Psoas muscle (tissue), 8 donors: ENCODE data around the gene CNKSR3. TPM values are rescaled to one million over a fixed set of nuclear protein-coding genes. Genes with fewer than 3 reads are reported as not detected.

Source experiments
- ATAC-seq, 4 donors: fragments of 200-7000 bp; cut with Tn5 transposase; one replicate each; pipeline ENCODE4 v1.9.1; 2020; ENCODE audit warnings: moderate library complexity in 3 of 4, mild to moderate bottlenecking in 2 of 4
- DNase-seq, 2 donors: peaks; one replicate each; pipeline ENCODE4 v3.0.0-alpha.2; 2020
- H3K27ac ChIP-seq: fragments of 200-600 bp; one replicate; pipeline ENCODE4 v1.8.0; 2022
- H3K27me3 ChIP-seq, 3 donors: fragments of 200-600 bp in 1 of 3; one replicate each; pipeline versions ENCODE4 v1.6.1 to v1.8.0; 2013 to 2022; ENCODE audit warnings: low read length in 2 of 3, mild to moderate bottlenecking in 2 of 3, moderate library complexity in 1 of 3; ENCODE audit not compliant: insufficient read depth in 3 of 3
- H3K36me3 ChIP-seq, 2 donors: fragments of 200-600 bp in 1 of 2; one replicate each; pipeline versions ENCODE4 v1.6.1 to v1.8.0; 2013 to 2022; ENCODE audit warnings: low read depth in 1 of 2, mild to moderate bottlenecking in 1 of 2, moderate library complexity in 1 of 2; ENCODE audit not compliant: insufficient read depth in 1 of 2
- H3K4me1 ChIP-seq: fragments of 200-600 bp; one replicate; pipeline ENCODE4 v1.8.0; 2022
- H3K4me3 ChIP-seq: fragments of 200-600 bp; one replicate; pipeline ENCODE4 v1.8.0; 2022; ENCODE audit warnings: mild to moderate bottlenecking
- H3K9me3 ChIP-seq: fragments of 200-600 bp; one replicate; pipeline ENCODE4 v1.8.0; 2022
- whole genome bisulfite sequencing, 3 donors: extraction: QIAGEN DNeasy Blood & Tissue Kit; methylation state at CpG; one replicate each; pipeline versions ENCODE4 v1.1.6 to v1.1.7; 2013; 5-methylcytosine and 5-hydroxymethylcytosine counted together
- intact Hi-C, 2 donors: fragments of 100-400 bp; cut with DNase I; formaldehyde crosslinking; loops; one replicate each; pipeline versions ENCODE4 v1.11.0 to v1.14.2; 2022
- polyA plus RNA-seq, 3 donors: library from polyadenylated mRNA; stranded (reverse); fragments of 200-250 nt; gene quantifications; one replicate each; pipeline ENCODE4 v1.2.3, GENCODE V29; 2013
- total RNA-seq, 4 donors: library from RNA; stranded (reverse); fragmentation: NEBNext Ultra II Directional in 2 of 4; extraction: Animal tissue kit (Norgen Biotek cat#: 25700) in 2 of 4; gene quantifications; one replicate each; pipeline versions ENCODE4 v1.2.1 to v1.2.4, GENCODE V29; 2021 to 2023
- TF ChIP-seq, protein P1 (sequence below): fragments of 200-600 bp; IDR thresholded peaks from one replicate; pipeline ENCODE4 v1.8.0; 2022; ENCODE audit warnings: antibody characterized with exemption
- donor health status: healthy with polysubstance abuse.
- donor health status: DM: no; HTN: no; CAD: no; lungs with moderate emphysema.
- donor health status: Bipolar disorder and iron deficiency.
- donor health status: healthy.
- donor health status: DM: yes; HTN: yes; CAD: no.
- donor health status: DM: no; HTN: no; CAD: no.
- donor health status: DM: no; HTN: no; CAD: no.
- donor health status: DM: yes; HTN: yes; CAD: no.

Gene CNKSR3
- total and polyA plus RNA-seq, 7 donors: 0.90 to 4.7 (median 2.3) TPM

DNA sequence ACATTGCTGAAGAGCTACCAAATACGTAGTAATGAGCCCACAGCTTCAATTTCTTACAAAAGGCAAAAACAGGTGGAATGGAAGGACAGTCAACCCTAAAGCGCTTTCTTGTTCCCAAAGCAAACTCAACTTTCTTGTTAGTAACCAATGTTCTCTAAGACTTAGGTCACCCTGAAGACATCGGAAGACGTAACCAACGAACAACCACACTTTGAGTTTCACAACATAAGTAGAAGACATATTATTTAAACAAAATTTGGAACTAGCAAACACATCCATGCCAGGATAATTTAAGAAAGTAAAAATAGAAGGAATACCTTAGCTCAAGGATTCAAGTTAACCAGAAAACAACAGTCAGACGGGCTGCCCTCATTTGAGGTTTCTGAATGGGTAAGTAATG, 51.0 kb downstream of the CNKSR3 start:
- no peaks in the 10 kb centered on the region for H3K36me3 ChIP-seq
- 71 to 91% (median 85%) methylated on average over 6 of the region's 6 CpGs for WGBS, 3 donors
- DNase-seq (no peak), ATAC-seq (no peak)
- H3K9me3 ChIP-seq: no peaks in the 10 kb centered on the region
- H3K4me3 ChIP-seq: no peak overlapping the region
- TF ChIP-seq, protein P1, sequence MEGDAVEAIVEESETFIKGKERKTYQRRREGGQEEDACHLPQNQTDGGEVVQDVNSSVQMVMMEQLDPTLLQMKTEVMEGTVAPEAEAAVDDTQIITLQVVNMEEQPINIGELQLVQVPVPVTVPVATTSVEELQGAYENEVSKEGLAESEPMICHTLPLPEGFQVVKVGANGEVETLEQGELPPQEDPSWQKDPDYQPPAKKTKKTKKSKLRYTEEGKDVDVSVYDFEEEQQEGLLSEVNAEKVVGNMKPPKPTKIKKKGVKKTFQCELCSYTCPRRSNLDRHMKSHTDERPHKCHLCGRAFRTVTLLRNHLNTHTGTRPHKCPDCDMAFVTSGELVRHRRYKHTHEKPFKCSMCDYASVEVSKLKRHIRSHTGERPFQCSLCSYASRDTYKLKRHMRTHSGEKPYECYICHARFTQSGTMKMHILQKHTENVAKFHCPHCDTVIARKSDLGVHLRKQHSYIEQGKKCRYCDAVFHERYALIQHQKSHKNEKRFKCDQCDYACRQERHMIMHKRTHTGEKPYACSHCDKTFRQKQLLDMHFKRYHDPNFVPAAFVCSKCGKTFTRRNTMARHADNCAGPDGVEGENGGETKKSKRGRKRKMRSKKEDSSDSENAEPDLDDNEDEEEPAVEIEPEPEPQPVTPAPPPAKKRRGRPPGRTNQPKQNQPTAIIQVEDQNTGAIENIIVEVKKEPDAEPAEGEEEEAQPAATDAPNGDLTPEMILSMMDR: no peak
- no peak overlapping the region for H3K27ac ChIP-seq
- intact Hi-C loops: no loop called here
- H3K27me3 ChIP-seq: peaks cover 0 to 3% (median 0%) of the 10 kb centered on the region in 3 donors
- no peaks in the 10 kb centered on the region for H3K4me1 ChIP-seq

DNA sequence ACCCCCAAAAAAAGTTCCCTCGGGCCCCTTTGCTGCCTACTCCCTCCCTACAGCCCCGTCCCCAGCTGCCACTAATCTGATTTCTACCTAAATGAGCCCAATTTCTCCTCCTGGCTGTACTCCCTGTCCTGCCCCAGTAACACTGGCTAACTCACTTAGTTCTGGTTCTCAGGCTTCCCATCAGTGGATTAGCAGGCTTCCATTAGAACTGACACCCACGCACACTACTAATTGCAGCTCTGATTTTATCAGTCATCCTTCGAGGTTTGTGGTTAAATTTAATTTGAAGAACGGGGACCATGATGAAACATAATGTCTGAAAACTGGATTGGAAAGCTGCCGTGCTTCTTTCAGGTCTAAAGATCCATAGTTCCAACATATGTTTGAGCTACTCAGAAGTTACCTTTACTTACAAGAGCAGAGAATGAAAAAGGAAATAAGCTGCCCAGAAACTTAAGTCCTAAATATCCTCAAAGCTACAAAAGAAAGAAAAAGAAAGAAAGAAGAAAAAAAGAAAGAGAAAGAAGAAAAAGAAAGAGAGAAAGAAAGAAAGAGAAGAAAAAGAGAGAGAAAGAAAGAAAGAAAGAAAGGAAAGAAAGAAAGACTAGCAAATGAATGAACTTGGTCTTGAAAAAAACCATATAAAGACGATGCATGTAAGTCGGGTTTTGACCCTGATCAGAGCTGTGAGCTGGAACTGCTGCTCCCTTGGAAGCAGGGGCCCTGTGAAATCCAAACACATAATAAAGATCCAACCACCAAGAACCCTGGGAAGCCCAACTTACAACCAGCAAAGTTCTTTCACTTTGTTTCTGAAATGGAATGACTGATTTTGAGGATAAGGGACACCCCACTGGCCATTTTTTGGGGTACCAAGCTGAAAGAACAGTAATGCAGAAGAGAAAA, 51.7 kb downstream of the CNKSR3 start:
- Histone ChIP-seq H3K4me1 (no peaks in the 10 kb centered on the region), H3K4me3 (no peak overlapping the region), H3K27me3 (peaks cover 0 to 3% (median 0%) of the 10 kb centered on the region in 3 donors), H3K27ac (no peak overlapping the region), H3K36me3 (no peaks in the 10 kb centered on the region), H3K9me3 (no peaks in the 10 kb centered on the region)
- WGBS, 3 donors: 47 to 57% (median 48%) methylated on average over 8 of the region's 8 CpGs
- TF ChIP-seq, protein P1: no peak
- no peak for DNase-seq
- peak in 1 of 4 donors; percentile 44 for ATAC-seq
- intact Hi-C loops: no loop called here

DNA sequence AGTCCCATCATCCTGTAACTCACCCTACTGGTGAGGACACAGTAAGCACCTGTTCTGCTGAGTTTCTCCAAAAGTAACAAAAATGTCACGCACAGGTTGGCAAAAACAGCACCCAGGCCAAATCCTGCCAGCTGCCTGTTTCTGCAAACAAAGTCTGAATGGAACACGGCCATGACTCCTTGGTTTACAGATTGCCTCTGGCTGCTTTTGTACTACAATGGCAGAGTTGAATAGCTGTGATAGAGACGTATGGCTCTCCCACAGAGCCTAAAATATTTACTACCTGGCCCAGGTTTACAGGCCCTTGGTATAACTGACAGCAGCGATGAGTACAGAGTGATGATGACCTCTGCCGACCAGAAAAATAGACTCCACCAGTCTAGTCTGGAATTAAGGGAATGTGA, 52.6 kb downstream of the CNKSR3 start:
- Histone ChIP-seq H3K4me3 (no peak overlapping the region), H3K27me3 (peaks cover 0 to 3% (median 0%) of the 10 kb centered on the region in 3 donors), H3K9me3 (no peaks in the 10 kb centered on the region), H3K36me3 (no peaks in the 10 kb centered on the region), H3K27ac (no peak overlapping the region), H3K4me1 (no peaks in the 10 kb centered on the region)
- DNase-seq: no peak
- 47 to 69% (median 49%) methylated on average over 5 of the region's 5 CpGs for WGBS, 3 donors
- peak in 1 of 4 donors; percentile 33 for ATAC-seq
- TF ChIP-seq, protein P1: no peak
- intact Hi-C loops: no loop called here

DNA sequence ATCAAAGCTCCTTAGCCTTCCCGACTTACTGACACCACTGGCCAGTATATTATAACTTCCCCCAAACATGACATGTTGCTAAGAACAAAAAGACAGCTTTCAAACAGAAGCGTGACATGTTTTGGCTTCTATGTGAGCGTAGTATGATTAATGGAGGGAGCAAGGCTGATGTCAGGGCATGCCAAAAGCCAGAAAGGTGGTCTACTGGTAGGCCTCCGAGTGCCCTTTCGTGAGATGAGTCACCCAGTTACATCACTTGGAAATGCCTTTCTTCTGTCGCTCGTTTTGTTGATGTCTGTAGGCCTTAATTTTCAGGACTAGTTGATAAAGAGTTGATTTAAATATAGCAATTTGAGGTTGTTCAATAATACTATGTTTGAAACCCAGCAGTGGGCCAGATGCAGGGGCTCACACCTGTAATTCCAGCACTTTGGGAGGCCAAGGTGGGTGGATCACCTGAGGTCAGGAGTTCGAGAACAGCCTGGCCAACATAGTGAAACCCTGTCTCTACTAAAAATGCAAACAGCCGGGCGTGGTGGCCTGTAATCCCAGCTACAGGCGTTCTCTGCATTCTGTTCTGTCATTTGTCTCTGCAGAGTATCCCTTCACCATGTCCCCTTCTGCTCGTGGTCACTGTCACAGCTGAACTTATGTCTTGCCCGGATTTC, 53.3 kb downstream of the CNKSR3 start:
- no peak overlapping the region for H3K4me3 ChIP-seq
- no peak for DNase-seq
- H3K4me1 ChIP-seq: no peaks in the 10 kb centered on the region
- 61 to 73% (median 71%) methylated on average over 13 of the region's 13 CpGs for WGBS, 3 donors
- TF ChIP-seq, protein P1: no peak
- intact Hi-C loops: no loop called here
- H3K9me3 ChIP-seq: no peaks in the 10 kb centered on the region
- peaks cover 0 to 3% (median 0%) of the 10 kb centered on the region in 3 donors for H3K27me3 ChIP-seq
- ATAC-seq: peak in 2 of 4 donors; percentile 44 to 46
- no peaks in the 10 kb centered on the region for H3K36me3 ChIP-seq
- no peak overlapping the region for H3K27ac ChIP-seq
